ENCODE data around the gene STRBP. TPM values are rescaled to one million over a fixed set of nuclear protein-coding genes. Genes with fewer than 3 reads are reported as not detected.

The STRBP gene
- total RNA-seq, 2 donors from 2014 or later = 2.8 to 3.3 TPM

- Histone ChIP-seq H3K36me3 (no peaks in the 10 kb centered on the region), H3K4me3 (no peak overlapping the region), H3K27me3 (replicated peaks; ENCODE audit: insufficient read depth) (no peaks in the 10 kb centered on the region), H3K27ac (no peak overlapping the region), H3K9me3 (no peaks in the 10 kb centered on the region), H3K4me1 (ENCODE audit: control insufficient read depth in 1 of 2, low read depth in 2 of 2) (peaks cover 9 to 54% of the 10 kb centered on the region in 2 donors)
- DNase-seq (ENCODE audit: low spot score) (no peak), ATAC-seq (ENCODE audit: insufficient number of reproducible peaks, low FRiP score, low read depth) (no peak)
- TF ChIP-seq CTCF (IDR thresholded peaks at IDR 0.05) = no peak
These were observed 153.1 kb downstream of the STRBP start for GRCh38 chr9:123115146-123115913.

- TF ChIP-seq CTCF (IDR thresholded peaks at IDR 0.05) = no peak
- no peak overlapping the region for H3K4me3 ChIP-seq
- H3K27me3 ChIP-seq (replicated peaks; ENCODE audit: insufficient read depth) = no peaks in the 10 kb centered on the region
- no peak overlapping the region for H3K27ac ChIP-seq
- H3K4me1 ChIP-seq (ENCODE audit: control insufficient read depth in 1 of 2, low read depth in 2 of 2) = peaks cover 0 to 32% of the 10 kb centered on the region in 2 donors
- peaks cover 14% of the 10 kb centered on the region for H3K36me3 ChIP-seq
- no peak for ATAC-seq (ENCODE audit: insufficient number of reproducible peaks, low FRiP score, low read depth)
- H3K9me3 ChIP-seq = no peaks in the 10 kb centered on the region
- no peak for DNase-seq (ENCODE audit: low spot score)
These were observed 155.2 kb downstream of the STRBP start for GRCh38 chr9:123113185-123113584.

GRCh38 chr9:123112015-123112975 is 156.1 kb downstream of the STRBP start:
- Histone ChIP-seq H3K9me3 (no peaks in the 10 kb centered on the region), H3K27me3 (replicated peaks; ENCODE audit: insufficient read depth) (no peaks in the 10 kb centered on the region), H3K36me3 (peaks cover 14% of the 10 kb centered on the region), H3K4me1 (ENCODE audit: control insufficient read depth in 1 of 2, low read depth in 2 of 2) (peaks cover 0 to 24% of the 10 kb centered on the region in 2 donors), H3K4me3 (no peak overlapping the region), H3K27ac (no peak overlapping the region)
- no peak for TF ChIP-seq CTCF (IDR thresholded peaks at IDR 0.05)
- ATAC-seq (ENCODE audit: insufficient number of reproducible peaks, low FRiP score, low read depth) (no peak), DNase-seq (ENCODE audit: low spot score) (no peak)

GRCh38 chr9:123111427-123112014 is 156.9 kb downstream of the STRBP start:
- no peak overlapping the region for H3K27ac ChIP-seq
- H3K4me3 ChIP-seq = no peak overlapping the region
- H3K9me3 ChIP-seq = no peaks in the 10 kb centered on the region
- no peaks in the 10 kb centered on the region for H3K27me3 ChIP-seq (replicated peaks; ENCODE audit: insufficient read depth)
- no peak for DNase-seq (ENCODE audit: low spot score)
- peaks cover 0 to 24% of the 10 kb centered on the region in 2 donors for H3K4me1 ChIP-seq (ENCODE audit: control insufficient read depth in 1 of 2, low read depth in 2 of 2)
- no peak for ATAC-seq (ENCODE audit: insufficient number of reproducible peaks, low FRiP score, low read depth)
- no peak for TF ChIP-seq CTCF (IDR thresholded peaks at IDR 0.05)
- H3K36me3 ChIP-seq = peaks cover 20% of the 10 kb centered on the region
